ENCODE measurements around the gene BABAM2.

BABAM2 gene

GRCh38 chr2:28134857-28135256 is 244.3 kb downstream of the BABAM2 start:
- no peak for DNase-seq

DNA sequence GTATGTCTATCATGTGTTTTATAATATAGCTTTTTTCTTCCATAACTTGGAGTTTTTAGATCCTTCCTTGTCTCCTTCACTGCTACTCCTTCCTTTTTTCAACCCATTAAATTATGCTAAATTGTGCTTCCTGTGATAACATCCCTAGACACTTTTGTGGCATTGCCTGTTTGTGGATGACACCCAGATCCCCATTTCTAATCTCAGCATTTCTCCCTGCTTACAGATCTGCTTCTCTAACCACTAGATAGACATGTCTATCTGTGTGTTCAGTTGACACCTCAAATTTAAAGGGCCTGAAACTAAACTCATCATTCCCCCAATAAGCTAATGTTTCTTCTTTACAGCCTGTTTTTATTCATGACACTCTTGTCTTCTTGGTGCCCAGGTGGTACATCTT is 244.8 kb downstream of the BABAM2 start:
- DNase-seq, result no peak

DNA sequence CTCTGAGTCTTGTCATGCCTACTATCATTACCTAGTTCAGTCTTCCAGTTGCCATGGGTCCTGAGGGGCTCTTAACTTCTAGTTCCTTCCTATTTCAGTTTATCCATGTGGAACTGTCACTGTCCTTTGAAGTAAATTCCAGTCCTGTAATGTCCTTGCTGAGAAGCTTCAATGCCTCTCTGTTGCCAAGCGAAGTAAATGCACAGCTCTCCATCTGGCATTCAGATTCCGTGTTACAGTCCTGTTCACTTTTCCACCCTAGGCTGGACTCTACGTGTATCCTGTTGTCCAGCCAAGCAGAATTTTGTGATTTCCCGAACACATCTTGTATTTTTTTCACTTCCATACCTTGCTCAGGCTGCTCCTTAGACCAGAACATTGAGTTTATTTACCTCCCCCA is 245.3 kb downstream of the BABAM2 start:
- DNase-seq, result no peak

DNA sequence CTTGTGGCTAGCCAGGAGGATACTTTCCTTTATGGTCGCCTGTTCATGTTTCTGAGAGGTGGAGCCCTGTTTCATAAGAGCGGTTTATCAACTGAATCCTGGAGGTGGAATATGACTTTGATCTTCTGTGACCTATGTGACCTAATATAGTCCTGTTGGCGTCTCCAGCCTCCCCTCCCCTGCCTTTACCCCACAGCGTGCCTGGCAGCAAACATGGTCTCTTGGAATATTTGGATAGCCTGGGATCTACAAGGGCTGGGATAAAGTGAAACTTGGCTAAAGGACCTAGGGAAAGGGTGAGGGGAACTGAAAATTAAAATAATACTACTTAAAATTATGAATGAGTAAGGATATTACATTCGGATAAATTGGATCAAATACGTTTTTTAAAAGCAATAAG is 246.0 kb downstream of the BABAM2 start:
- no peak for DNase-seq

GRCh38 chr2:28137221-28137620 is 246.7 kb downstream of the BABAM2 start:
- no peak for DNase-seq

DNA sequence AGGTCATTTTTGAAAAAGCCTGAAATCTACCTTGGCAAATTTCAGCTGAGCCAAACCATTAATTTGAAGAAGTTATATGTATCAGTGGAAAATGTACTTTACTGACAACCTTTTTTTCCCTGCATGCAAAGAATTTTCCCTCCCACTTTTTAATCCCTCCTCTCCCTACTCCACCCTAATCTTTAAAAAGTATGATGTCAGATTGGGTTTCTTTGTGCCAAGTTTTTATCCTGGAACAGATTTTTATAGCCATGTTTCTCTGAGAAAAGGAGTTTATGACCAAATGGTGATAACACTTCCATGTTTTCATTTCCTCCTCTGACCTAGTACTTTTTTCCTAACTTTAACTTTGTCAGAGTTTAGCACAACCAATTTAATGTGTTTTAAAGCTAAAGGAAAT is 251.9 kb downstream of the BABAM2 start:
- DNase-seq, result no peak

GRCh38 chr2:28148000-28148399 is 257.5 kb downstream of the BABAM2 start:
- no peak for DNase-seq

DNA sequence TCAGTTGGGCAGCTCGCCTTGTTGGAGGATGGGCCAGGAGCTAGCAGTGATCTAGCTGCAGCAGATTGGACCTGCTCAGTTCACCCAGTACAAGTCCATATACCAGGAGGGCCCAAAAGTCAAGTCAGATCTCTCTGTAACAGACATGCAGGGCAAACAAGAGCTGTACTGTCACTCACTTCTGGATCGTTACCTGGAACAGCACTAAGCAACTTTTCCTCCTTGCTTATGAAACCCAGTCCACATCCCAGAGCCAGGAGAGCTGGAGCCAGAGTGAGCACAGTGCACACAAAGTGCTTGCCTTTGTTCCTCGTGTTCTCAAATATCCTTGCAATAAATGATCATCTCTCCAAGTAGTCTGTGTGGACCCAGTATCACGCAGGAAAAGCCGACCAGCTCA is 258.0 kb downstream of the BABAM2 start:
- DNase-seq, result no peak

- DNase-seq, result no peak
These were observed 259.8 kb downstream of the BABAM2 start for GRCh38 chr2:28150236-28150915.

DNA sequence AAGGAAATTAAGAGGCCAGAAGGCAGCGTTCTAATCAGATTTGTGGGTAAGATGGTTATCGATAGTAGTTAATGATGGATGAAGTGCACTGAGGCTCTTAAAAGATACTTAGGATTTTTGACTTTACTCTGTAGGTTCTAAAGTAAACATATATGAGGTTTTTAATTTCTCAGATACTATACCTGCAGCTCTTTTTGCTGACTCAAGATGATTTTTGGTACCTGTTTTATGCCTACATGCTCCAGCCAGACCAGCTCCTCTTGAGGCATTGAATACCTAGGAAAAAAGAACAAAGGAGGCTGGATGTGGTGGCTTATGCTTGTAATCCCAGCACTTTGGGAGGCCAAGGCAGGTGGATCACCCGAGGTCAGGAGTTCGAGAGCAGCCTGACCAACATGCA is 260.5 kb downstream of the BABAM2 start:
- no peak for DNase-seq

- no peak for DNase-seq
These were observed 262.2 kb downstream of the BABAM2 start for GRCh38 chr2:28152585-28153280.

GRCh38 chr2:28153851-28154250 is 263.3 kb downstream of the BABAM2 start:
- no peak for DNase-seq

DNA sequence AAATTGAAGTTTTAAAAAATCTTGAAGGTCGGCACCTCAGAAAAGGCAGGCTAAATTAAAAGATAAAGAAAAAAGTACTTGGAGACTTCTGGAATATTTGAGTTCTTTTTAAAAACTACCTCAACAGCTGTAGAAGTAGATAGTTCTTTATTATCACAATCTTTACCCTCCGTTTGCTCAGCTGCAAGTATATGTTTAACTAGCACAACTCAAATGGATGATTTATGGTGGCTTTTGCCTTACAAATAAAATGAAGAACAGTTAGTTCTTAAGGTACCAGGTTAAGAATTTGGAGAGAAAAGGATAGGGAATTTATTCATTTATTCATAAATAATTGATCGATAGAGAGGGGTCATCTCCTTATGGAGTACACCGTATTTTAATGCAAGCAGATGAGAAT is 264.6 kb downstream of the BABAM2 start:
- no peak for DNase-seq

DNA sequence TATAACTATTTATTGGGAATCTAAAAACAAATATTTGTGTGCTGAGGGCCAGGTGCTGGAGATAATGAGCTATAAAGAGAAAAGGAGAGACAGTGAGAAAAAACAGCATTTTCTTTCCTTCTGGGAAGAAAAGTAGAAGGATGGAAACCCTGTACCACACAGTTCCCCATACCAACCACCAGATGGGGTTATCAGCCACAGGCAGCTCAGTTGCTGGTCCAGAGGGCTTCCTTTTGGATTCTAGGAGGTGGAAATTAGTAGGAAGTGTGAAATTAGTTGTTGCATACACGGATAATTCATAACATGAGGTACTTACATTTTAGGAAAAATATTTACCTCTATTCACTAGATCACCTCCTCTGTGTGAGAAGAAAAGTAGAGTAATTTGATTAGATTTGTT is 265.1 kb downstream of the BABAM2 start:
- DNase-seq, result no peak

DNA sequence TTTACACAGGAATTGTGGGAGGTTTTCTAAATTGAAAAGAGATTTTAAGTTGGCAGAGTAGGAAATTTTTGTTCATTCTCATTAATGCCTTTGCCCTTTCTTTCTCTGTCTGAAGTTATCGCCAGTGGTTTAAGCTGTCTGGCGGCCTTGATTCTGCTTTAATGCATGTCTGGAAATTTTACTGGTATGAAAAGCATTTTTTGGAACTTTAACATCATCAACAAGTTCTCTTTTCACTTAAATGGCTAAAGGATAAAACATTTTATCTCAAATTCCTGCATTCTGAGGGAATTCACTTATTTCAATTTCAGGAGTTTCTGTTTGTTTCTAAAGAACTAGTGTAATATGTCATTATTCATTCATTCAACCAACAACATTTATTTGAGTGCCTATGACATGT is 268.3 kb downstream of the BABAM2 start:
- no peak for DNase-seq

GRCh38 chr2:28160986-28161425 is 270.5 kb downstream of the BABAM2 start:
- no peak for DNase-seq

DNA sequence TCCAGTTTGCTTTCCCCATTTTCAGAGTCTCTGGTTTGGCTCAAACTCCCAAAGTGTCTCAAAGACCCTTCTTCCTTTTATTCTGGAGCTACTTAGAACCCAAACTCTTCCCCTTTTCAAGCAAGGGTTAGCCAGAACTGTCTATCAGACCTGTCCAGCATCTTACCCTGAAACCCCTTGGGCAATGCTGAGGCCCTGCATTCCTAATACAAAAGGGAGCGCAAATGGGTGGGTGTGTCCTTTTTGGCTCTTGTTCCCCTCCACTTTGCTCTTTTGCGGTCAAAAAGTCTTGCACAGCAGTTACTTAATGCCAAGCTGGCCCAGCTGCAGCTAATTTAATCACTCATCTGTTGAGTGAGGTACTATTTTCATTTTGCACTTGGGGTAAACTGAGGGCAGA is 270.9 kb downstream of the BABAM2 start:
- DNase-seq, result no peak

DNA sequence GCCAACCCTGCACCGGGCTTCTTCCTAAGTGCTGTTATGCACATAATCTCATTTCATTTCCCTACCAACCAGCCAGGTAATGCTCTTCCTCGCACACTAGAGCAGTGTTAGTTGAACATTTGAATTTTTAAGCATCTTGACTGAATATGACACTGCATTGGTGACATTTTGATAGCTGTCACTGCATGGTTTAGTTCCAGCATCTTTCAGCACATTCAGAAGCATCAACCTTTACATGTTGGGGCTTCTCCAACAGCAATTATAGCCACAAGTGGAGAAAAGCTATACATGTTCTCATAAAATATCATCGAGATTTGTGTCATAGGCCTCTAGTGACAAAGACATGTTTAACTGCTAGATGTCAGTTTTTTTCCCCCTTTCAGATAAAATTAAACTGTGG is 272.0 kb downstream of the BABAM2 start:
- DNase-seq, result no peak

DNA sequence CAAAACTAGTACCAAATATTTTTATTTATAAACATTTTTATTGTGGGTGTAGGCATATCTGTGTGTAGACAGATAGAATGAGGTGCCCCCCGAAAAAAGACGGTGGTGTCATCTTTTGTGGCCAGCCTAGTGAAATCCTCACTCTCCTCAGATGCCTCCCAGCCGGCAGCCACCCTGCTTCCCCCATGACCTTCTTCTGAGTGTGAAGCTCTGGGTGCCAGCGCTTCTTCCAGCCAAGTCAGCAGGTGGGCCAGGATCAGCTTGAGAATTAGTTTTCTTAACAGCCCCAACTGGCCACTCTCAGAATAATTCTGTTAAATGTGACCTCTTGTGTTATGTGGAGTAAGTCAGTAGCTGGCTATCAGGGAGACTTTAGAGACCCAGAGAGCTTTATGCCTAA is 272.5 kb downstream of the BABAM2 start:
- no peak for DNase-seq

GRCh38 chr2:28163627-28164279 is 273.2 kb downstream of the BABAM2 start:
- DNase-seq, result no peak

GRCh38 chr2:28164280-28164801 is 273.8 kb downstream of the BABAM2 start:
- no peak for DNase-seq

- no peak for DNase-seq
These were observed 274.6 kb downstream of the BABAM2 start for GRCh38 chr2:28165087-28165635.

- no peak for DNase-seq
These were observed 276.4 kb downstream of the BABAM2 start for GRCh38 chr2:28166956-28167355.

GRCh38 chr2:28168376-28168775 is 277.8 kb downstream of the BABAM2 start:
- DNase-seq, result no peak
